ENCODE results near the gene PLCL2.

PLCL2 gene

GRCh38 chr3:17129556-17129955 lies 244.8 kb downstream of the PLCL2 start:
- TF ChIP-seq CTCF (IDR thresholded peaks at IDR 0.05): no peak

DNA sequence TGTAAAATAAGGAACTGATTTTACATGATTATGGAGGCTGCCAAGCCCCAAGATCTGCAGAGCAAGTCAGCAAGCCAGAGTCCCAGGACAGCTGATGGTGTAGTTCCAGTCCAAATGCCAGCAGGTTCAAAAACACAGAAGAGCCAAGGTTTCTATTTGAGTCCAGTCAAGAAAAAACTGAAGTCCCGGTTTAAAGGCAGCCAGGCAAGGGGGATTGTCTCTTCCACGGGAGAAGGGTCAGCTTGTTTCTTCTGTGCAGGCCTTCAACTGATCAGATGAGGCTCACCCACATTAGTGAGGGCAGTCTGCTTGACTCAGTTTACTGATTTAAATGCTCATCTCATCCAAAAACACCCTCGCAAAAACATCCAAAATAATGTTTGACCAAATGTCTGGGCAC lies 246.2 kb downstream of the PLCL2 start:
- TF ChIP-seq CTCF (IDR thresholded peaks at IDR 0.05): no peak

- TF ChIP-seq CTCF (IDR thresholded peaks at IDR 0.05): no peak
These were observed 247.7 kb downstream of the PLCL2 start for GRCh38 chr3:17132286-17133115.

GRCh38 chr3:17133632-17134545 lies 249.1 kb downstream of the PLCL2 start:
- TF ChIP-seq CTCF (IDR thresholded peaks at IDR 0.05): no peak

DNA sequence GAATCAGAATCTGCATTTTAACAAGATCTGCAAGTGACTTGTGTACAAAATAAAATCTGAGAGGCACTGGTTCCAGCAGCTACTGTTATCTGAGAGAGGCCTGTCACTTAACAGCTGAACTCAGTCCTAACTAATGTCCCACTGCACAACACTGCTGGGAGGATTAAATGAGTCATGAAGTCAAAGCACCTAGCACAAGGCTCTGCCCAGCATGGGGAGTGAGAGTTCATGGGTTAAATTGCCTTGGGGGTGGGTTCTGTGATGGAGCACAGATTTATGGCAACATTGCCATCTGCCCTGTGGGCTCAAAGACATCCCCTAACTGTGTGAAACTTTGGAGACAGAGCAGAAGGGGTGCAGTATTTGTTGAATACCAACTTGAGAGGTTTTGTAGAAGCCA lies 250.9 kb downstream of the PLCL2 start:
- TF ChIP-seq CTCF (IDR thresholded peaks at IDR 0.05): no peak

DNA sequence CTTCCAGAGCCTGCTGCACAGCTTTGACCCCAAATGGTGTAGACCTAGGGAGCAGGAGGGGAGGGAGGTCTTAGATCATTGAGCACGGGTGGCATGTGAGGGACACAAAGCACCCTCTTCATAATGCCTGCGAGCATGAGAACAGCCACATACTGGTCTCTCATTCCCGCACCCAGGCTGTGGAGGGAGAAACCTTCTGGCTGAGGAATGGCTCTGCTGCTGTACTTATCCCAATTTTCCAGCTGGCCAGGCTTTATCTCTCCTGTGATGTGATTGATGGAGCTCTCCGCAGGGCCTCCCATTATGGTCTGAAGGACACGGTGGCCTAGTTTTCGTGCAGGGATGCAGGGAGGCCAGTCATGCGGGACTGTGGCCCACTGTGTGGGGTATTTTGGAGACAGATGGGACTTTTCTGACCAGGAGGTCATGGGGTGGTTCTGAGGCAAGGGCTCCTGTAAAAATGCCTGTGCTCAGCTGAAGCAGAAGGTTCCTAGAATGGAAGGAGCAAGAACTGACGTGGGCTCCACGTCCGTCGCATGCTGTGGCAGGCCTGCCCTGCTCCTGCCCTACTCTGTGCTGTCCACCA lies 251.5 kb downstream of the PLCL2 start:
- no peak for TF ChIP-seq CTCF (IDR thresholded peaks at IDR 0.05)

DNA sequence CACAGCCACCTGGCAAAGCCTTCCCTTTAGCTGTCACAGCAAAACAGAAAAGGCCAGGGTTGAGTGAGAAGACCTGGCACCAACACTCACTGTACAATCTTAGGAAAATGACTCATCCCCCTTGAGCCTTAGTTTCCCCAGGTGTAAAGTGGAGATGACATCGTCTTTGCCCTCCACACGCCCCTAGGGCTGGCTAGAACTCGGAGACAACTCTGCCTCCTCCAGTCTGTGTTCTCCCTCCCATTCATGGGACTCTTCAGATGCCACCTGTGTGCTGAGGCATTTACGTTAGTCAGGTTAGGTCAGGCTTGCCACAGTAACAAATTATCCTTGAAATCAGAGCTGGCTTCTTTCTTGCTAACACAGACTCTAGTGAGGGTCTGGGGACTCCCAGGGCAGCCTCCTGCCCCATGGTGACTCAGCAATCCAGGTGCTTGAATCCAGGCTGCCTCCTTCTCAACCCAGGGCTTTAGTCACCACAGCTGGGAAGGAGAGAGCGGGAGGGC lies 252.6 kb downstream of the PLCL2 start:
- no peak for TF ChIP-seq CTCF (IDR thresholded peaks at IDR 0.05)
